GM21737 (cell line): Measurements from ENCODE around the gene ATF6B.
"Not testable (repeated sequence)": the region's sequence is repeated elsewhere in the genome, so short reads cannot be mapped to it uniquely, and the experiment has no call there.

Source experiments
- ATAC-seq: cut with Tn5 transposase; IDR thresholded peaks from one replicate; pipeline ENCODE4 v1.9.1; 2021; ENCODE audit warnings: mild to moderate bottlenecking, moderate library complexity; ENCODE audit not compliant: unreplicated experiment

The ATF6B gene

GRCh38 chr6:32083812-32084768, 44.0 kb downstream of the ATF6B start:
- ATAC-seq: no peak

GRCh38 chr6:32082935-32083334, 45.1 kb downstream of the ATF6B start:
- no peak for ATAC-seq

- ATAC-seq: no peak
Measured at GRCh38 chr6:32082478-32082877, 45.6 kb downstream of the ATF6B start.

- no peak for ATAC-seq
Measured at GRCh38 chr6:32081168-32081990, 46.7 kb downstream of the ATF6B start.

GRCh38 chr6:32079566-32080290, 48.3 kb downstream of the ATF6B start:
- ATAC-seq: no peak

- ATAC-seq: no peak
Measured at GRCh38 chr6:32076321-32076809, 51.7 kb downstream of the ATF6B start.

- no peak for ATAC-seq
Measured at GRCh38 chr6:32075781-32076180, 52.3 kb downstream of the ATF6B start.

GRCh38 chr6:32074996-32075532, 53.0 kb downstream of the ATF6B start:
- no peak for ATAC-seq

GRCh38 chr6:32073613-32074012, 54.4 kb downstream of the ATF6B start:
- ATAC-seq: no peak

GRCh38 chr6:32073101-32073500, 54.9 kb downstream of the ATF6B start:
- ATAC-seq: no peak

GRCh38 chr6:32070814-32071543, 57.1 kb downstream of the ATF6B start:
- no peak for ATAC-seq

GRCh38 chr6:32069878-32070515, 58.0 kb downstream of the ATF6B start:
- no peak for ATAC-seq

- ATAC-seq: no peak
Measured at GRCh38 chr6:32069460-32069859, 58.6 kb downstream of the ATF6B start.

GRCh38 chr6:32068867-32069266, 59.2 kb downstream of the ATF6B start:
- ATAC-seq: no peak

GRCh38 chr6:32068315-32068714, 59.7 kb downstream of the ATF6B start:
- ATAC-seq: not testable (repeated sequence)

- ATAC-seq: not testable (repeated sequence)
Measured at GRCh38 chr6:32067521-32067920, 60.5 kb downstream of the ATF6B start.
